T-helper 17 cell (primary cell): ENCODE results near the gene NCOA7. TPM values are rescaled to one million over a fixed set of nuclear protein-coding genes. Genes with fewer than 3 reads are reported as not detected.

Source experiments
- ATAC-seq: fragments of 150-1000 bp; cut with Tn5 transposase; 2 replicates; pipeline ENCODE4 v1.10.0; 2021; ENCODE audit warnings: mild to moderate bottlenecking, moderate library complexity
- DNase-seq, 3 donors: peaks; one replicate each; pipeline versions ENCODE4 v3.0.0 to v3.0.0-alpha.2; 2020 to 2021
- H3K9me3 ChIP-seq: one replicate; pipeline ENCODE4 v1.7.0; 2013; ENCODE audit warnings: low read length, mild to moderate bottlenecking; ENCODE audit not compliant: control insufficient read depth, poor library complexity, severe bottlenecking
- H3K27ac Mint-ChIP-seq: one replicate; pipeline ENCODE4 v1.8.0; 2022; ENCODE audit warnings: mild to moderate bottlenecking, moderate library complexity, mixed read lengths
- H3K27me3 Mint-ChIP-seq: one replicate; pipeline ENCODE4 v1.8.0; 2022; ENCODE audit warnings: mixed read lengths
- H3K36me3 Mint-ChIP-seq: one replicate; pipeline ENCODE4 v1.8.0; 2022; ENCODE audit warnings: low read depth, mixed read lengths
- H3K4me1 Mint-ChIP-seq: one replicate; pipeline ENCODE4 v1.8.0; 2022; ENCODE audit warnings: mild to moderate bottlenecking, mixed read lengths
- H3K4me3 Mint-ChIP-seq: one replicate; pipeline ENCODE4 v1.8.0; 2022; ENCODE audit warnings: mild to moderate bottlenecking, moderate library complexity, mixed read lengths
- total RNA-seq, 4 donors: library from RNA in 2 of 4; stranded (reverse) in 2 of 4; gene quantifications; one replicate each; pipeline ENCODE4 v1.2.3 and lab custom pipeline; 2022 to 2026

NCOA7 gene
- total RNA-seq, 2 donors from 2014 or later, result 49.5 to 62.4 TPM

DNA sequence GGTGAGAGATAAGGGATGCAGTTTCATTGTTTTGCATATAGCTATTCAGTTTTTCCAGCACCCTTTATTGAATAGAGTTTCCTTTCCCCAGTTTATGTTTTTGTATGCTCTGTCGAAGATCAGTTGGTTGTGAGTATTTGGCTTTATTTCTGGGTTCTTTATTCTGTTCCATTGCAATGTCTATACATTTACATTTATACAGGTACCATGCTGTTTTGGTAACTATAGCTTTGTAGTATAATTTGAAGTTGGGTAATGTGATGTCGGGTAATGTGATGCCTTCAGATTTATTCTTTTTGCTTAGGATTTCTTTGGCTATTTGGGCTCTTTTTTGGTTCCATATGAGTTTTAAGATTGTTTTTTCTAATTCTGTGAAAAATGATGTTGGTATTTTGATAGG, 61.8 kb downstream of the NCOA7 start:
- no peak for DNase-seq
- ATAC-seq, result no peak
- Mint-ChIP-seq H3K4me3 (no peak overlapping the region), H3K27ac (peak overlapping the region; percentile 4), H3K27me3 (no peaks in the 10 kb centered on the region), H3K36me3 (peaks cover 5% of the 10 kb centered on the region), H3K4me1 (peaks cover 25% of the 10 kb centered on the region)
- no peaks in the 10 kb centered on the region for H3K9me3 ChIP-seq

DNA sequence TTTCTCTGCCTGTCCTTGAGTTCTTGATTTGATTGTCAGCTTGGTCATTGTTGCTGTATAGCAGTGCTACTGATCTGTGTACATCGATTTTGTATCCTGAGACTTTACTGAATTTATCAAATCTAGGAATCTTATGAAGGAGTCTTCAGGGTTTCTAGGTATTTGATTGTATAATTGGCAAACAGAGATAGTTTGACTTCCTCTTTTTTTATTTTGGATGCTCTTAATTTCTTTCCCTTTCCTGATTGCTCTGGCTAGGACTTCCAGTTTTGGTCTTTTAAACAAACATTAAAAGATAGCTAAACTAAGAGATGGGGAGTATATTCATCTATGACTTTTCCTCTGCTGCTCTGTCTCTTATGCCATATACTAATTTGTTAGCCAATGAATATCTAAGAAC, 62.4 kb downstream of the NCOA7 start:
- H3K27ac Mint-ChIP-seq, result peak overlapping the region; percentile 4
- peaks cover 5% of the 10 kb centered on the region for H3K36me3 Mint-ChIP-seq
- ATAC-seq (no peak), DNase-seq (no peak)
- no peak overlapping the region for H3K4me3 Mint-ChIP-seq
- no peaks in the 10 kb centered on the region for H3K9me3 ChIP-seq
- H3K4me1 Mint-ChIP-seq, result peaks cover 21% of the 10 kb centered on the region
- H3K27me3 Mint-ChIP-seq, result no peaks in the 10 kb centered on the region

GRCh38 chr6:125853756-125854155, 63.0 kb downstream of the NCOA7 start:
- peak overlapping the region; percentile 4 for H3K27ac Mint-ChIP-seq
- peaks cover 24% of the 10 kb centered on the region for H3K4me1 Mint-ChIP-seq
- no peak for ATAC-seq

GRCh38 chr6:125854355-125854754, 63.6 kb downstream of the NCOA7 start:
- H3K36me3 Mint-ChIP-seq, result peaks cover 8% of the 10 kb centered on the region
- H3K27ac Mint-ChIP-seq, result peak overlapping the region; percentile 79
- DNase-seq (no peak), ATAC-seq (no peak)
- H3K9me3 ChIP-seq, result no peaks in the 10 kb centered on the region
- H3K4me3 Mint-ChIP-seq, result no peak overlapping the region
- no peaks in the 10 kb centered on the region for H3K27me3 Mint-ChIP-seq
- H3K4me1 Mint-ChIP-seq, result peaks cover 27% of the 10 kb centered on the region

More at GRCh38 chr6:125853756-125854155, 63.0 kb downstream of the NCOA7 start:
- Mint-ChIP-seq H3K36me3 (peaks cover 5% of the 10 kb centered on the region), H3K27me3 (no peaks in the 10 kb centered on the region), H3K4me3 (no peak overlapping the region)
- no peak for DNase-seq
- H3K9me3 ChIP-seq, result no peaks in the 10 kb centered on the region

GRCh38 chr6:125855783-125856182, 65.0 kb downstream of the NCOA7 start:
- H3K4me3 Mint-ChIP-seq, result no peak overlapping the region
- H3K9me3 ChIP-seq, result no peaks in the 10 kb centered on the region
- H3K27ac Mint-ChIP-seq, result no peak overlapping the region
- DNase-seq, result no peak
- H3K4me1 Mint-ChIP-seq, result peaks cover 26% of the 10 kb centered on the region
- no peaks in the 10 kb centered on the region for H3K27me3 Mint-ChIP-seq
- no peak for ATAC-seq
- H3K36me3 Mint-ChIP-seq, result peaks cover 10% of the 10 kb centered on the region

GRCh38 chr6:125857846-125858245, 67.1 kb downstream of the NCOA7 start:
- ATAC-seq, result no peak
- H3K9me3 ChIP-seq, result no peaks in the 10 kb centered on the region
- H3K27me3 Mint-ChIP-seq, result no peaks in the 10 kb centered on the region
- no peak overlapping the region for H3K4me3 Mint-ChIP-seq
- H3K36me3 Mint-ChIP-seq, result peaks cover 7% of the 10 kb centered on the region
- peaks cover 23% of the 10 kb centered on the region for H3K4me1 Mint-ChIP-seq
- H3K27ac Mint-ChIP-seq, result peak overlapping the region; percentile 32
- DNase-seq, result no peak

DNA sequence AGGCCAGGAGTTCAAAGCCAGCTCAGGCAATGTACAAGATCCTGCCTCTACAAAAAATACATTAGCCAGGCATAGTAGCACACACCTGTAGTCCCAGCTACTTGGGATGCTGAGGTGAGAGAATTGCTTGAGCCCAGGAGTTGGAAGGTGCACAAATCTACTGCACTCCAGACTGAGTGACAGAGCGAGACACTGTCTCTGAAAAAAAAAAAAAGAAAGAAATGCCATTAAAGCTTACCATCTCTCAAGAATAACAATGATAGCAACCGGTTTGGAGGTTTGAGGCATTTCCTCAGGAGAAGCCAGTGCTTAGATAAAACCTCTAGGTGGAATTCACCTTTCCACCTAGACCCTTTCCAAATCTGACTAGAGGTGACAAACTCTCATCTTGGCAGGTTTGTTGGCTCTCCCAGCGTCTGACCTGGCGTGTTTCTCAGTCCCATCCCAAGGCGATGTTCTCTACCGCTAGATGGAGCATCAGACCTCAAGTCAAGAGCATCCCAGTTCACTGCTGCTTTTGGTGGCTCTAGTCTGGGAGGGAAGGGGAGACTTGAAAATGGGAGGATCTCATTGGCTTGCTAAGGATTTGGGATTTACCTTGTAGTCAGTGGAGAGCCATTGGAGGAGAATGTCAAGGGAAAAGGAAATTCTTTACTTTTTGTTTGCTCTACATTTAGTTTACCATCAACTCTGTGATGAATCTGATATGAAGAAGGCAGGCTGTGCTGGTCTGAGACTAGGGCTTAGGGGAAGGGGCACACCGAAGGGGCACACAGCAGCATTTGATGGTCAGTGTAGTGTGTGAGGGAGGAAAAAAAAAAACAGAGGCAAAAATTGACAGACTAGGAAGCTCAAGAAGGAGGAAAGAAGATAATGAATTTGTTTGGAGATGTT, 67.9 kb downstream of the NCOA7 start:
- DNase-seq (no peak), ATAC-seq (peak; percentile 72)
- H3K4me1 Mint-ChIP-seq, result peaks cover 15% of the 10 kb centered on the region
- H3K9me3 ChIP-seq, result no peaks in the 10 kb centered on the region
- no peaks in the 10 kb centered on the region for H3K27me3 Mint-ChIP-seq
- H3K4me3 Mint-ChIP-seq, result no peak overlapping the region
- H3K36me3 Mint-ChIP-seq, result peaks cover 7% of the 10 kb centered on the region
- H3K27ac Mint-ChIP-seq, result peak overlapping the region; percentile 32

DNA sequence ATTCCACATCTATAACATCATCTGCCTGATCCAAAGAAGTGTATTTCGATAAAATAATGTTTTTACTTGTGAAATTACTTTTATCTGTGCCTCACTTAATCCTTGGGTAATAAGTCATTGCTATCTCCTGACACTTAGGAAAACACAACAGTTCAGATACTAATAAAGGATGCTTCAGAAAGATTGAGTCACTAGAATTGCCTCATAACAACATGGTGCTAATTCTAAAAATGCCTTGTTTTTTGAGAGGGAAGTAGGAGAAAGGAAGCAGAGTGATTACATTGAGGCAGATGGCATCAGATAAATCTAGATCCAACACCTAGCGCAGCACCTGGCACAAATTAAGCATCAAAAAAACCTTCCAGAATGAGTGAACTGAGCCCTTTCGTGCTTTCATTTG, 69.0 kb downstream of the NCOA7 start:
- Mint-ChIP-seq H3K27me3 (no peaks in the 10 kb centered on the region), H3K4me1 (peaks cover 15% of the 10 kb centered on the region), H3K27ac (no peak overlapping the region), H3K36me3 (peaks cover 7% of the 10 kb centered on the region), H3K4me3 (no peak overlapping the region)
- no peak for DNase-seq
- H3K9me3 ChIP-seq, result no peaks in the 10 kb centered on the region
- ATAC-seq, result no peak

DNA sequence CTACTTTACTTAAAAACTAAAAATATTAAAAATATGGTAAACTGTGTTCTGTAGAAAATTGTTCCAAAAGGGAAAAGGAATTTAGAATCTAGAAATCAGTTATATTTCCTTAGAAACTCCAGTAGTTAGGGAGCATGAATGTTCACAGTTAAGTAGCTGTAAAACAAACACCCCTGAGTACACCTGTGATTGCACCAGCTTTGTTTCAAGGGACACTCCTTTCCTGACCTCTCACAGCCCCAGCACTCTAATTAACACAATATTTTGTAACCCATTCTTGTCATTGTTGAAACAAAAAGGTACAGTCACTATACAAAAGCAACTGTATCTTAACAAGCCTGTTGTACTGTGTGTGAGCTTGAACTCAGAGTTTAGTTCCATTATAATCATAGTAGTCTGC, 72.3 kb downstream of the NCOA7 start:
- DNase-seq (no peak), ATAC-seq (no peak)
- no peaks in the 10 kb centered on the region for H3K9me3 ChIP-seq
- Mint-ChIP-seq H3K4me1 (peaks cover 11% of the 10 kb centered on the region), H3K36me3 (peaks cover 5% of the 10 kb centered on the region), H3K27me3 (no peaks in the 10 kb centered on the region), H3K27ac (no peak overlapping the region), H3K4me3 (no peak overlapping the region)

- Mint-ChIP-seq H3K27me3 (no peaks in the 10 kb centered on the region), H3K27ac (no peak overlapping the region), H3K36me3 (no peaks in the 10 kb centered on the region), H3K4me3 (no peak overlapping the region), H3K4me1 (peaks cover 5% of the 10 kb centered on the region)
- no peak for ATAC-seq
- H3K9me3 ChIP-seq, result no peaks in the 10 kb centered on the region
- no peak for DNase-seq
These were observed 74.3 kb downstream of the NCOA7 start for GRCh38 chr6:125865015-125865414.

- no peak for DNase-seq
- H3K27me3 Mint-ChIP-seq, result no peaks in the 10 kb centered on the region
- no peak for ATAC-seq
- peaks cover 3% of the 10 kb centered on the region for H3K36me3 Mint-ChIP-seq
- H3K9me3 ChIP-seq, result no peaks in the 10 kb centered on the region
- H3K27ac Mint-ChIP-seq, result no peak overlapping the region
- peaks cover 9% of the 10 kb centered on the region for H3K4me1 Mint-ChIP-seq
- H3K4me3 Mint-ChIP-seq, result no peak overlapping the region
These were observed 75.7 kb downstream of the NCOA7 start for GRCh38 chr6:125866433-125866832.

DNA sequence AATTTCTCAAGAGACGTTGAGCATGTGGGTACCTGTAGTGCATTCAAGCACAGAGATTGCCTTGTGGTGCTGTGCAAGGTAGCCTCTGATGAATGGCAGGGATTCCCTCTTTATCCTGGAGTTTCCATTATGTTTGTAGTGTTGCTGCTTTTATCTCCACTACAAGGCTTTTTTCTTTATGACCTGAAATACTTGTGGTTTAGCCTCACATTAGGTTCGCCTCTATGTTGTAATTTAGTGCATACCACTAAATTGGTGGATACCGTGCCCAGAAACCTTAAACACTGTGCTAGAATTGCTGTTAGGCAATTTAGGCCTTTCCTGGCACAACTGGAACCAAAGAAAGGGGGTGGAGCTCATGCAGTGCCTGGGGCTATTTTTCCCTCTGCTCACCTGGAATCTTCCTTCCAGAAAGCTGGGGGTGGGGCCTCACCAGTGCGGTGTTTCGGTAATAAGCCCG, 76.8 kb downstream of the NCOA7 start:
- H3K9me3 ChIP-seq, result no peaks in the 10 kb centered on the region
- no peaks in the 10 kb centered on the region for H3K27me3 Mint-ChIP-seq
- no peak overlapping the region for H3K4me3 Mint-ChIP-seq
- DNase-seq (no peak), ATAC-seq (no peak)
- no peak overlapping the region for H3K27ac Mint-ChIP-seq
- peaks cover 3% of the 10 kb centered on the region for H3K36me3 Mint-ChIP-seq
- H3K4me1 Mint-ChIP-seq, result peaks cover 12% of the 10 kb centered on the region

DNA sequence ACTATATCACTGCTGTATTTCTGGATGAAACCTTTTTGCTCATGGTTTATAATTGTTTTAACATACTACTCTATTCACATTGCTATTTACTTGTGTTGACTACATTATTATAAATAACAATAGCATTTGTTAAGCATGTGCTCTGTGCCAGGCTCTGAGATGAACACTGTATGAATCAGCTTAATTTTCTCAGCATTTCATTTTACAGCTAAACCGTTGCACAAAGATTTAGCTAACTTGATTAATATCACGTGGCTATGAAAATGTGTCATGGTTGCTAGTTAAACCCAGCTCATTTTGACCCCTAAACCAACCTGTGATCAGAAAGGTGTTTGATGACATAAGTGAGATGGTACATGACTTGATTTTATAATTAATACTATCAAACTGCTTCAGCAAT, 77.5 kb downstream of the NCOA7 start:
- DNase-seq (no peak), ATAC-seq (no peak)
- H3K9me3 ChIP-seq, result no peaks in the 10 kb centered on the region
- H3K4me1 Mint-ChIP-seq, result peaks cover 12% of the 10 kb centered on the region
- no peak overlapping the region for H3K4me3 Mint-ChIP-seq
- no peaks in the 10 kb centered on the region for H3K27me3 Mint-ChIP-seq
- no peak overlapping the region for H3K27ac Mint-ChIP-seq
- peaks cover 3% of the 10 kb centered on the region for H3K36me3 Mint-ChIP-seq
